Inflammatory macrophage treated with lipopolysaccharide for 1 hour (primary cell): ENCODE results near the gene ETNK2.

ENCODE experiments used
- DNase-seq, 2 donors: peaks; one replicate each; pipeline ENCODE4 v3.0.0-alpha.2; 2020 to 2022

Gene ETNK2

DNA sequence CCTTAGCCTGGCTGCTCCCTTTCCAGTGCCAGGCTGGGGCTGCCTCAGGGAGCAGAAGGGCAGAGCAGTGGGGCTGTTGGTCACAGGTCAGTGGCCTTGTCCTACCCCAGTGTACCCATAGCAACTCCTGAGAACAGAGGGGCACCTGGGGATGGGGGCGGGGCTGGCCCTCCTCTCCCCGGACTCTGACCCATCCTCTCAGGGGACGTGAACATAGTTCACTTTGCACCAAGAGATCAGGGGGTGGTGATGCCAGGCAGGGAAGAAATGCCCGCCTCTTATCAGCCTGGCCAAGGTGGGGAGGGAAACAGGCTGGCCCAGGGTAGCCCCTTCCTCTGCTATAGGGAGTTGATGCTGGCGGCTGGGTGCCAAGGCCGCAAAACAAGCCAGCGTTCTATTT lies 4.9 kb downstream of the ETNK2 start:
- DNase-seq, result no peak

DNA sequence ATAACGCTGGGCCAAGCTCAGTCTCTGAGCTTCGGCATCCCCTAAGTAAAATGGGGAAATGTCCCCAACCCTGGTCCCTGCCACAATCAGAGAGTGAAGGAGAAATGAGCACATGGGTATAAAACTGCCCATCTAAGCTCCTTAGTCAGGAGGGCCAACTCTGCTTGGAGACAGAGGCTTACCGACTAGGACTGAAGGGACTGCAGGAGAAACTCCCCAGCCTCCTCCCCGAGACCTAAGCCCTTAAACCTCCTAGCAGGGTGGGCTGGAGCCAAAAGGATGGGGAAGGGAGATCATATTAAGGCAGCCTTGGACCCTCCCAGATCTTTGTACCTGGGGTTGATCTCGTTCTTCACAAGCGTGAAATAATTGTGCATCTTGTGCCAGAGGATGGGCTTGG lies 5.5 kb downstream of the ETNK2 start:
- no peak for DNase-seq

- no peak for DNase-seq
These were observed 6.8 kb downstream of the ETNK2 start for GRCh38 chr1:204145033-204145504.

GRCh38 chr1:204143276-204144041 lies 8.4 kb downstream of the ETNK2 start:
- DNase-seq, result no peak

- no peak for DNase-seq
These were observed 9.5 kb downstream of the ETNK2 start for GRCh38 chr1:204142032-204142974.

GRCh38 chr1:204141131-204141530 lies 10.7 kb downstream of the ETNK2 start:
- no peak for DNase-seq

- no peak for DNase-seq
These were observed 11.9 kb downstream of the ETNK2 start for GRCh38 chr1:204139952-204140351.

DNA sequence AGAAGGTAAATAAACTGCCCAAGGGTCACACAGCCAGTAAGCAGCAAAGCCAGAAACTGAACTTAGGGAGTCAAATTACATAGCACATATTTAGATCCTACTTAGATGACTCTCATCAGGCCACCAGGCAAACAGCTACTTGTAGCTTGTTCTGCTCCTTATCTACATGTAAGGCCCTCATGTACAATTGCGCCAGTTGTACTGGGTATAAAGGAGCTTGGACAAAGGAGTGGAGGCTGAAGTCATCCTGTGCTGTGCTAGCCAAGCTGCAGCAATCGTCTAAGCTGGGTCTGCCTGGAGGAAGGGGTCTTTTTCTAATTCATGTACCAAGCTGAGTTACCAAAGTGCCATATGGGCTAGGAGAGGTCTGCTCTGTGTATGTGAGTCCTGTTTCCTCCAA lies 12.8 kb downstream of the ETNK2 start:
- no peak for DNase-seq

DNA sequence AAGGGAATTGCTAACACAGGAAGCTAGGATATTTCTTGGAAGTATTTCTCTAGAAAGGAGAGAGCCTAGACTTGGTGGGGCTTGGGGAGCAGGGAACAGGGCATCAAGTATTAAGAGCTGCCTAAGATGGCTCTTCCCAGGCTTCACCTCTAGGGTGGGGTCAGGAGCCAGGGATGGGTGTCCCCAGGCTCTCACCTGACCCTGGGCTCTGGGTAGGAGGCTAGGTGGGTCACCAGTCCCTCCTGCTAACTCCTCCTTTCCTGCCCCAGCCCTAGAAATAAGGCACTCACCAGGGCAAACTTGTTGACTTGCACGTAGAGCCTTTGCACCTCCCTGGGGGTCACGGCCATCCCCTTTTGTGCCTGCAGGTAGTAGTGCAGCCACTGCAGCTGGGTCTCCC lies 15.0 kb downstream of the ETNK2 start:
- DNase-seq, result no peak

GRCh38 chr1:204134103-204134502 lies 17.7 kb downstream of the ETNK2 start:
- no peak for DNase-seq

DNA sequence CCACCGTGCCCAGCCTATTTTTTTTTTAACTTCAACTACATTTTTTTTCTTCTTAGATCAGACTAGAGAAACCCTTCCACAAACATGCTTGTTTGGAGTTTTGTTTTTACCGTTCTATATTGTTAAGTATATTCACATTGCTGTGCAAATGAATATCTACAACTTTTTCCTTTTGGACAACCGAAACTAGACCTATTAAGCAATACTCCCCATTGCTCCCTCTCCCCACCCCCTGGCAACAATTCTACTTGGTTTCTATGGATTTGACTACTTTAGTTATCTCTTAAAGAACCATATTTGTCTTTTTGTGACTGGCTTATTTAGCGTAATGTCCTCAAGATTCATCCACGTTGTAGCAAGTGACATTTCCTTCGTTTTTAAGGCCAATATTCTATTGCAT lies 19.1 kb downstream of the ETNK2 start:
- no peak for DNase-seq

DNA sequence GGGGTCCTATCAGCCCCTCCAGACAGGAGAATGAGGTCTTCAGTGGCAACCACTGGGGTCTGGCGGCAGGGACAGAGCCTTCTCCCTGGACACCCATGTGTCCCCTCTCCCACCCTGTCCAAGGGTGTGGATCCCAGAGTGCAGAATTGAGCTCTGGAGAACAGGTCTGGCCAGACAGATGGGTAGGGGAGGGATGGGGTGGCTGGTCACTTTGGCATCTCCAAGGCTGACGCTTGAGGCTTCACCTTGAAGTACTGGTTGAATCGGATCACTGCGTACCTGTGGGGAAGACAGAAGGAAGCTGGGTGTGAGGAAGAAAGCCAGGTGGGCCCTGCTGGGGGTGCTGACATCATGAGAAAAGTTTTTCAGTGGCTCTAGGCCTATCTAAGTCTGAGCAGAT lies 19.9 kb downstream of the ETNK2 start:
- DNase-seq, result no peak

- no peak for DNase-seq
These were observed 20.6 kb downstream of the ETNK2 start for GRCh38 chr1:204130981-204131892.

- no peak for DNase-seq
These were observed 21.7 kb downstream of the ETNK2 start for GRCh38 chr1:204130178-204130577.

DNA sequence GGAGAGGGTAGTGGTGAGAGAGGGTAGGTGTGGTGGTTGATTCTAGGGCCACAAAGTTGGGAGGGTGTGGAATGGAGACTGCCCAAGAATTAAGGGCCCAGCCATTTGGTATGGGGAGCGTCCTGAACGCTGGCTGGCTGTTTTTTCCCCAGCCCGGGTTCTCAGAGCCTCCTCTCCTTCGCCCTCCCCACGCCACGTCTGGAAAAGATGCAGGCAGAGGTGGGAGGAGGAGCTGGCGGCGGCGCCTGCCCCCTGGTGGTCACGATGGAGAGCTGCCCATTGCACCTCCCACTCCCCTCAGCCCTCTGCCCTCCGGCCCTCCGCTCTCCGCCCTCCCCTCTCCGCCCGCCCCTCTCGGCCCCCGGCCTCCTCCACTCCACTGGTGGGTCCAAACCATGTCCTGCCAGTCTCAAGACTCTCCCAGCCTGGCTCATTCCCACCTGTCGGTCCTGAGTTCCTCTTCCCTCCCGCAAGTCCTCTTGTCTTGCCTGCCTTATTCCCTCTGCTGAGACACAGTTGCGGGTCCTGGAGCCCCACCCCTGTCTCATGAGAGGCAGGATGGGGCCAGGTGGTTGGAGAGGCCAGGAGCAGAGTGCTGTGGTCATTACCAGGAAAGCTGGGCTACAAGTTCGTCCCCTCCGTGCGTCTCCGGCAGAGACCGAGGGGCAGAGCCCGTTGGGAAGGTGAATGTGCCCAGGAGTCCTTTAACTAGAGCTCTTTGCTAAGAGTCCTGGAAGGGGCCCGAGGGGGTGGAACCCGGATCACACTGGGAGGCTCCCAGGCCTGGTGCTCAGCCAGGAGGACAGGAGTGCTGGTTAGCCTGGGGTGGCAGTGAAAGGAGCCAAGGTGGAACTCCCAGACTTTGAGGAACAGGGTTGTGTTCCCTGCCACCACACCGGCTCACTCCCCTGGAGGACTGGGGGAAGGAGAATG lies 22.6 kb downstream of the ETNK2 start:
- DNase-seq, result peak in 1 of 2 donors; percentile 55

DNA sequence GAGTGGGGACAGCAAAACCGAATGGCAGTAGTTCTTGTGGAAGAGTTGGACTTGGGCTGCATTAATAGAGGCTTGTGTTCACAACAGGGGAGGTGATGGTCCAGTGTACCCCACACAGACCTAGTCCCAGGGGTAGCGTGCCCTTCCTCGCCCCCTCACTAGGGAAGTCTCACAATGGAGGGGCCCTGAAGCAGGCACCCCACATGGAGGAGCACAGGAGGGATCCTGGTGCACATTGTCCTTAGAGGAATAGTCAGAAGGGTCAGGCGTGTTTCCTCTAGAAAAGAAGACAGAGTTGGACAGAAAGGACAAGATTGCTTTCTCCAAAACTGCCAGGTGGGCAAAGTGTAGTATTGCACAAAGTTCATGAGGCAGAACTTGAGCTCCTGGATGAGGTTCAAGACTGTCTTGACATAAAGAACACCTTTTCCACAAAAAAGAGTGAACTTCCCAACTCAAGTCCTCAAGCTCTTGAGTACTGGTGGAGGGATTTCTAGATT lies 23.3 kb downstream of the ETNK2 start:
- DNase-seq, result no peak

DNA sequence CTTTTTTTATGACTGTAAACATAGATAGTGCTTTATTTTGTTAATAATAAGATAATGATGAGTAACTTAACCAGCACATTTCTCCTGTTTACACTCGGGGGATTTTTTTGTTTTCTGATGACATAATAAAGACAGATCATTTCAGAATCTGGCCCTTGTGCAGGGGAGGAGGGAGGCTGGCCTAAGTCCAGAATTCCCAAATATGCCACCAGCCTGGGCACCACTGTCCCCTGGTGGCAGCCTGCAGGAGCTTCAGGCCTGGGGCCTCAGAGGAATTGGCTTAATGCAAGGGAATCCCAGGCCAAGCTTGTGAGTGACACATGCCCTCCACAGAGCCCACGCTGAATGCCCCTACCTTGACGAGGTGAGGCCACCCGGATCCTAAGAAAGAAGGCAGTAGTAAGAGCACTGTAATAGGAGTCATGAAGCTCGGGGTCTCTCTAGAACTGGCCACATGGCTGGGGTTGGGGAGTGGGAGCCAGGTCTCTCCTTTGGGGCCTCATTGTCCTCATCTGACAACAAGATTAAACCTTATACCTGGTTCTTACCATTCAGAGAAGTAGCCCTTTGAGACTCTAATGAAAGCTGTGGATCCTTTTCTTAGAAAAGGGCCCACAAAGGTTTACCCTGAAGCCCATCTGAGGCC lies 24.1 kb downstream of the ETNK2 start:
- DNase-seq, result peak; percentile 83 to 84

- no peak for DNase-seq
These were observed 24.9 kb downstream of the ETNK2 start for GRCh38 chr1:204126956-204127355.

- no peak for DNase-seq
These were observed 25.5 kb downstream of the ETNK2 start for GRCh38 chr1:204126386-204126785.

GRCh38 chr1:204125759-204126351 lies 26.0 kb downstream of the ETNK2 start:
- DNase-seq, result no peak
